ENCODE data around the gene TMEM272.

The TMEM272 gene

GRCh38 chr13:51814825-51815650 is 29.9 kb downstream of the TMEM272 start:
- no peak overlapping the region for H3K9ac ChIP-seq (ENCODE audit: low read length)
- H3K9me3 ChIP-seq (ENCODE audit: control insufficient read depth, low read depth, low read length) = no peaks in the 10 kb centered on the region
- H3K4me3 ChIP-seq (ENCODE audit: low read length) = no peak overlapping the region
- peaks cover 9% of the 10 kb centered on the region for H3K4me1 ChIP-seq (ENCODE audit: control insufficient read depth, low read depth, low read length)
- H3K36me3 ChIP-seq (ENCODE audit: control insufficient read depth, low read depth, low read length) = no peaks in the 10 kb centered on the region
- no peak overlapping the region for H3K27ac ChIP-seq (ENCODE audit: low read length)
- no peaks in the 10 kb centered on the region for H3K27me3 ChIP-seq (ENCODE audit: control insufficient read depth, insufficient read depth, low read length)

DNA sequence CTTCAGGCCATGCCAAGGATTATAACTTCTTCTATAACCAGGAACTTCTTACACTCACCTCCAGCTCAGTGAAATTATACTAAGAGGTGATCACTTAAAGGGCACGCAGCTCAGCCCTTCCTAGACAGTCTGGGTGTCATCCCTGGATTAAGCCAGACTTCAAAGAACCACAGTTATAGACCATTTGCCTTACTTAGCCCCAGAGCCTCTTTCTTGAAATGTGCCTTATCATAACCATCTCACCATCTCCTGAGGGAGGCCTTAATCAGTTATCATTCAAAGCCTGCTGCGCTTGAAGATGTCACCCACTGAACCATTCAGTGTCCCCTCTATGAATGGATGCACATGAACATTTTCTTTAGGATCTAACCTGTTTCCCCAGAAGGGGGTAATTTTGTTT is 30.9 kb downstream of the TMEM272 start:
- Histone ChIP-seq H3K9me3 (ENCODE audit: control insufficient read depth, low read depth, low read length) (no peaks in the 10 kb centered on the region), H3K4me3 (ENCODE audit: low read length) (no peak overlapping the region), H3K27ac (ENCODE audit: low read length) (no peak overlapping the region), H3K9ac (ENCODE audit: low read length) (no peak overlapping the region), H3K4me1 (ENCODE audit: control insufficient read depth, low read depth, low read length) (peaks cover 9% of the 10 kb centered on the region), H3K27me3 (ENCODE audit: control insufficient read depth, insufficient read depth, low read length) (no peaks in the 10 kb centered on the region), H3K36me3 (ENCODE audit: control insufficient read depth, low read depth, low read length) (no peaks in the 10 kb centered on the region)

GRCh38 chr13:51811920-51812451 is 33.0 kb downstream of the TMEM272 start:
- no peak overlapping the region for H3K9ac ChIP-seq (ENCODE audit: low read length)
- no peaks in the 10 kb centered on the region for H3K36me3 ChIP-seq (ENCODE audit: control insufficient read depth, low read depth, low read length)
- H3K4me3 ChIP-seq (ENCODE audit: low read length) = no peak overlapping the region
- no peaks in the 10 kb centered on the region for H3K9me3 ChIP-seq (ENCODE audit: control insufficient read depth, low read depth, low read length)
- H3K4me1 ChIP-seq (ENCODE audit: control insufficient read depth, low read depth, low read length) = no peaks in the 10 kb centered on the region
- no peaks in the 10 kb centered on the region for H3K27me3 ChIP-seq (ENCODE audit: control insufficient read depth, insufficient read depth, low read length)
- H3K27ac ChIP-seq (ENCODE audit: low read length) = no peak overlapping the region

GRCh38 chr13:51811046-51811445 is 33.9 kb downstream of the TMEM272 start:
- Histone ChIP-seq H3K27ac (ENCODE audit: low read length) (no peak overlapping the region), H3K9me3 (ENCODE audit: control insufficient read depth, low read depth, low read length) (no peaks in the 10 kb centered on the region), H3K4me3 (ENCODE audit: low read length) (no peak overlapping the region), H3K4me1 (ENCODE audit: control insufficient read depth, low read depth, low read length) (no peaks in the 10 kb centered on the region), H3K36me3 (ENCODE audit: control insufficient read depth, low read depth, low read length) (no peaks in the 10 kb centered on the region), H3K9ac (ENCODE audit: low read length) (no peak overlapping the region), H3K27me3 (ENCODE audit: control insufficient read depth, insufficient read depth, low read length) (no peaks in the 10 kb centered on the region)

- Histone ChIP-seq H3K9me3 (ENCODE audit: control insufficient read depth, low read depth, low read length) (no peaks in the 10 kb centered on the region), H3K4me1 (ENCODE audit: control insufficient read depth, low read depth, low read length) (peaks cover 3% of the 10 kb centered on the region), H3K36me3 (ENCODE audit: control insufficient read depth, low read depth, low read length) (no peaks in the 10 kb centered on the region), H3K27me3 (ENCODE audit: control insufficient read depth, insufficient read depth, low read length) (no peaks in the 10 kb centered on the region), H3K4me3 (ENCODE audit: low read length) (no peak overlapping the region), H3K9ac (ENCODE audit: low read length) (no peak overlapping the region), H3K27ac (ENCODE audit: low read length) (no peak overlapping the region)
Measured at GRCh38 chr13:51808811-51809210, 36.2 kb downstream of the TMEM272 start.

- Histone ChIP-seq H3K36me3 (ENCODE audit: control insufficient read depth, low read depth, low read length) (no peaks in the 10 kb centered on the region), H3K4me3 (ENCODE audit: low read length) (no peak overlapping the region), H3K4me1 (ENCODE audit: control insufficient read depth, low read depth, low read length) (peaks cover 16% of the 10 kb centered on the region), H3K27me3 (ENCODE audit: control insufficient read depth, insufficient read depth, low read length) (no peaks in the 10 kb centered on the region), H3K9ac (ENCODE audit: low read length) (no peak overlapping the region), H3K9me3 (ENCODE audit: control insufficient read depth, low read depth, low read length) (no peaks in the 10 kb centered on the region), H3K27ac (ENCODE audit: low read length) (no peak overlapping the region)
Measured at GRCh38 chr13:51807041-51807440, 37.9 kb downstream of the TMEM272 start.

- no peak overlapping the region for H3K4me3 ChIP-seq (ENCODE audit: low read length)
- no peaks in the 10 kb centered on the region for H3K36me3 ChIP-seq (ENCODE audit: control insufficient read depth, low read depth, low read length)
- peaks cover 21% of the 10 kb centered on the region for H3K4me1 ChIP-seq (ENCODE audit: control insufficient read depth, low read depth, low read length)
- H3K27ac ChIP-seq (ENCODE audit: low read length) = no peak overlapping the region
- H3K9me3 ChIP-seq (ENCODE audit: control insufficient read depth, low read depth, low read length) = no peaks in the 10 kb centered on the region
- no peaks in the 10 kb centered on the region for H3K27me3 ChIP-seq (ENCODE audit: control insufficient read depth, insufficient read depth, low read length)
- no peak overlapping the region for H3K9ac ChIP-seq (ENCODE audit: low read length)
Measured at GRCh38 chr13:51806566-51806965, 38.4 kb downstream of the TMEM272 start.

DNA sequence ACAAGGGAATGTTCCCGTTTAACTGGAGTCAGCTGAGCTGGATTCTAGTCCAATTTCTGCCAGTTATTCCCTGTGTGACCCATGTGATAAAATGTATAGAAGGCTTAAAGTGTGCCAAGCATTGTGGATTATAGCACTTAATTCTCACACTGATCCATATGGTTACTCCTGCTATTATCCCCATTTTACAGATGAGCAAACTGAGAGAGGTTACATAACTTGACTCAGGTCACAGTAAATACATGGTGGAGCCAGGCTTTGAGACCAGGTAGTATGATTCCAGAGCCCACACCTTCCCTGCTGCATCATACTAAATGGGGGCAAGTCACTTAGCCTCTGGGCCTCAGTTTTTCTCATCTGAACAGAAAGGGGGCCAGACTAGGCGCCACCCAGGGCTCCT is 39.1 kb downstream of the TMEM272 start:
- Histone ChIP-seq H3K9me3 (ENCODE audit: control insufficient read depth, low read depth, low read length) (no peaks in the 10 kb centered on the region), H3K9ac (ENCODE audit: low read length) (no peak overlapping the region), H3K27ac (ENCODE audit: low read length) (no peak overlapping the region), H3K27me3 (ENCODE audit: control insufficient read depth, insufficient read depth, low read length) (no peaks in the 10 kb centered on the region), H3K4me1 (ENCODE audit: control insufficient read depth, low read depth, low read length) (peaks cover 21% of the 10 kb centered on the region), H3K4me3 (ENCODE audit: low read length) (no peak overlapping the region), H3K36me3 (ENCODE audit: control insufficient read depth, low read depth, low read length) (no peaks in the 10 kb centered on the region)

DNA sequence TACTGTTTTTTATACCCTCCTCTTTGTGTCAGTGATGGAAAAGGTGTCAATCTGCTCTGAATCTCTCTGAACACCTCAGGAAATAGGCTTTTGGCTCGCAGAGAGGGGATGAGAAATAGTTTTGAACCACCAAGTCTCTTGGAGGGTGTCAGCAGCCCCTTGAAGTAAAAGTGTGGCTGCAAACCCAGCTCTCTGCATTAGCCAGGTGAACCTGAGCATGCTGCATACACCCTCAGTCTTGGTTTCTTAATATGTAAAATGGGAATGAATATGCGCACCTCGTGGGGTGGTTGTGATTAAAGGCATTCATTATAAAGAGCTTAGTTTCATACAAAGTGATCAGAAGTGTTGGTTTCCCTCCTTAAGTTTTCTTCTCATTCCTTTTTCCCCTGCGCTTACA is 39.7 kb downstream of the TMEM272 start:
- Histone ChIP-seq H3K9ac (ENCODE audit: low read length) (no peak overlapping the region), H3K4me3 (ENCODE audit: low read length) (no peak overlapping the region), H3K4me1 (ENCODE audit: control insufficient read depth, low read depth, low read length) (peaks cover 21% of the 10 kb centered on the region), H3K27ac (ENCODE audit: low read length) (no peak overlapping the region), H3K27me3 (ENCODE audit: control insufficient read depth, insufficient read depth, low read length) (no peaks in the 10 kb centered on the region), H3K9me3 (ENCODE audit: control insufficient read depth, low read depth, low read length) (no peaks in the 10 kb centered on the region), H3K36me3 (ENCODE audit: control insufficient read depth, low read depth, low read length) (no peaks in the 10 kb centered on the region)

GRCh38 chr13:51804295-51805172 is 40.4 kb downstream of the TMEM272 start:
- peak overlapping the region; percentile 67 for H3K9ac ChIP-seq (ENCODE audit: low read length)
- H3K27ac ChIP-seq (ENCODE audit: low read length) = no peak overlapping the region
- H3K27me3 ChIP-seq (ENCODE audit: control insufficient read depth, insufficient read depth, low read length) = no peaks in the 10 kb centered on the region
- H3K9me3 ChIP-seq (ENCODE audit: control insufficient read depth, low read depth, low read length) = no peaks in the 10 kb centered on the region
- no peaks in the 10 kb centered on the region for H3K36me3 ChIP-seq (ENCODE audit: control insufficient read depth, low read depth, low read length)
- peaks cover 24% of the 10 kb centered on the region for H3K4me1 ChIP-seq (ENCODE audit: control insufficient read depth, low read depth, low read length)
- H3K4me3 ChIP-seq (ENCODE audit: low read length) = peak overlapping the region; percentile 66

GRCh38 chr13:51803422-51804294 is 41.3 kb downstream of the TMEM272 start, which contains the start of gene DHRS12:
TSS of gene DHRS12 (minus strand) at chr13:51804163. CDS start at chr13:51799659, 4,504 bp downstream.
- Histone ChIP-seq H3K36me3 (ENCODE audit: control insufficient read depth, low read depth, low read length) (no peaks in the 10 kb centered on the region), H3K9ac (ENCODE audit: low read length) (peak within 1 kb of the TSS; percentile 67), H3K27me3 (ENCODE audit: control insufficient read depth, insufficient read depth, low read length) (no peaks in the 10 kb centered on the region), H3K9me3 (ENCODE audit: control insufficient read depth, low read depth, low read length) (no peaks in the 10 kb centered on the region), H3K4me3 (ENCODE audit: low read length) (peak within 1 kb of the TSS; percentile 66), H3K4me1 (ENCODE audit: control insufficient read depth, low read depth, low read length) (peaks cover 24% of the 10 kb centered on the region), H3K27ac (ENCODE audit: low read length) (no peak within 1 kb of the TSS)
